LNCAP (cell line): Measurements from ENCODE around the gene PLXNB3.

Source experiments
- TF ChIP-seq, protein P1 (sequence below): fragments of 450-650 bp; IDR thresholded peaks from 2 replicates; pipeline ENCODE4 v1.5.1; 2017; ENCODE audit warnings: mild to moderate bottlenecking

PLXNB3 gene

DNA sequence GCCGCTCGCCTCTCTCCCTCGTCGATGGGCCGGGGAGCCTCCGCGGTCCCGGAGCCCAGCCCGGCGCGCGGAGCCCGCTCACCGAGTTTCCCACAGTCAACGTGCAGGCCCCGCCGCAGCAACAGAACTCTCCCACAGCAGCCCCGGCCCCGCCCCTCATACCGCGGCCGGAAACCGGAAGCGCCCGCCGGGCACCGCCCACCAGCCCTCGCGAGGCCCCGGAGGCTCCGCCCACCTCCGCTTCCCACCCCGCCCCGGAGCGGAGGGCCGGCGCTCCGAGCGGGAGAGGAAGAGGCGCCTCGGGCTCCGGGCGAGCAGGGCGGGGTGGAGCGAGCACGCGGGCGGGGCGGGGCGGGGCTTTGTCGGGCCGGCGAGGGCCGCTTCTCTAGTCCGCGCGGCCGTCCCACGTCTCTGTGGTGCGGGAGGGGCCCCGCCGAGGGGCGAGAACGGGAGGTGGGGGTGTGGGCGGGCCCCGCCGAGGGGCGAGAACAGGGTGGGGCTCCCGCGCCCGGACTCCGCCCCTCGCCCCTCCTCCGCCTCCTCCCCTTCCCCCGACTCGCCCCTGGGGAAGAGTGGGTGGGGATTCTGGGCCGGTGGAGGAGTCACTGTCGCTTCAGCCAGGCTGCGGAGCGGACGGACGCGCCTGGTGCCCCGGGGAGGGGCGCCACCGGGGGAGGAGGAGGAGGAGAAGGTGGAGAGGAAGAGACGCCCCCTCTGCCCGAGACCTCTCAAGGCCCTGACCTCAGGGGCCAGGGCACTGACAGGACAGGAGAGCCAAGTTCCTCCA, 39.6 kb upstream of the PLXNB3 start, which contains the start of the genes ABCD1 and BCAP31:
Gene ABCD1, plus strand, starts transcription at position 605 of the 787 bp plus-strand sequence. CDS start 411 bp downstream, outside the sequence.
Gene BCAP31, minus strand, starts transcription at position 136 of the 787 bp plus-strand sequence. CDS start 1,143 bp downstream, outside the sequence.
- TF ChIP-seq, protein P1, sequence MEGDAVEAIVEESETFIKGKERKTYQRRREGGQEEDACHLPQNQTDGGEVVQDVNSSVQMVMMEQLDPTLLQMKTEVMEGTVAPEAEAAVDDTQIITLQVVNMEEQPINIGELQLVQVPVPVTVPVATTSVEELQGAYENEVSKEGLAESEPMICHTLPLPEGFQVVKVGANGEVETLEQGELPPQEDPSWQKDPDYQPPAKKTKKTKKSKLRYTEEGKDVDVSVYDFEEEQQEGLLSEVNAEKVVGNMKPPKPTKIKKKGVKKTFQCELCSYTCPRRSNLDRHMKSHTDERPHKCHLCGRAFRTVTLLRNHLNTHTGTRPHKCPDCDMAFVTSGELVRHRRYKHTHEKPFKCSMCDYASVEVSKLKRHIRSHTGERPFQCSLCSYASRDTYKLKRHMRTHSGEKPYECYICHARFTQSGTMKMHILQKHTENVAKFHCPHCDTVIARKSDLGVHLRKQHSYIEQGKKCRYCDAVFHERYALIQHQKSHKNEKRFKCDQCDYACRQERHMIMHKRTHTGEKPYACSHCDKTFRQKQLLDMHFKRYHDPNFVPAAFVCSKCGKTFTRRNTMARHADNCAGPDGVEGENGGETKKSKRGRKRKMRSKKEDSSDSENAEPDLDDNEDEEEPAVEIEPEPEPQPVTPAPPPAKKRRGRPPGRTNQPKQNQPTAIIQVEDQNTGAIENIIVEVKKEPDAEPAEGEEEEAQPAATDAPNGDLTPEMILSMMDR: no peak

DNA sequence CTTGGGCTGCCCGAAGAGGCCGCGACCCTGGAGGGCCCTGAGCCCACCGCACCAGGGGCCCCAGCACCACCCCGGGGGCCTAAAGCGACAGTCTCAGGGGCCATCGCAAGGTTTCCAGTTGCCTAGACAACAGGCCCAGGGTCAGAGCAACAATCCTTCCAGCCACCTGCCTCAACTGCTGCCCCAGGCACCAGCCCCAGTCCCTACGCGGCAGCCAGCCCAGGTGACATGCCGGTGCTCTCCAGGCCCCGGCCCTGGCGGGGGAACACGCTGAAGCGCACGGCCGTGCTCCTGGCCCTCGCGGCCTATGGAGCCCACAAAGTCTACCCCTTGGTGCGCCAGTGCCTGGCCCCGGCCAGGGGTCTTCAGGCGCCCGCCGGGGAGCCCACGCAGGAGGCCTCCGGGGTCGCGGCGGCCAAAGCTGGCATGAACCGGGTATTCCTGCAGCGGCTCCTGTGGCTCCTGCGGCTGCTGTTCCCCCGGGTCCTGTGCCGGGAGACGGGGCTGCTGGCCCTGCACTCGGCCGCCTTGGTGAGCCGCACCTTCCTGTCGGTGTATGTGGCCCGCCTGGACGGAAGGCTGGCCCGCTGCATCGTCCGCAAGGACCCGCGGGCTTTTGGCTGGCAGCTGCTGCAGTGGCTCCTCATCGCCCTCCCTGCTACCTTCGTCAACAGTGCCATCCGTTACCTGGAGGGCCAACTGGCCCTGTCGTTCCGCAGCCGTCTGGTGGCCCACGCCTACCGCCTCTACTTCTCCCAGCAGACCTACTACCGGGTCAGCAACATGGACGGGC, 38.8 kb upstream of the PLXNB3 start:
- TF ChIP-seq, protein P1: no peak

DNA sequence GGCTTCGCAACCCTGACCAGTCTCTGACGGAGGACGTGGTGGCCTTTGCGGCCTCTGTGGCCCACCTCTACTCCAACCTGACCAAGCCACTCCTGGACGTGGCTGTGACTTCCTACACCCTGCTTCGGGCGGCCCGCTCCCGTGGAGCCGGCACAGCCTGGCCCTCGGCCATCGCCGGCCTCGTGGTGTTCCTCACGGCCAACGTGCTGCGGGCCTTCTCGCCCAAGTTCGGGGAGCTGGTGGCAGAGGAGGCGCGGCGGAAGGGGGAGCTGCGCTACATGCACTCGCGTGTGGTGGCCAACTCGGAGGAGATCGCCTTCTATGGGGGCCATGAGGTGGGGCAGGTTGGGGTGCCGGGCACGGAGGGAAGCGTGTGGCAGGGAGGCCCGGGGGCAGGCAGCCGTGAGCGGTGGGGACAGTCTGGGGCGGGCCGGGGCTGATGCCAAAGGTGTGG, 38.2 kb upstream of the PLXNB3 start:
- TF ChIP-seq, protein P1: no peak

DNA sequence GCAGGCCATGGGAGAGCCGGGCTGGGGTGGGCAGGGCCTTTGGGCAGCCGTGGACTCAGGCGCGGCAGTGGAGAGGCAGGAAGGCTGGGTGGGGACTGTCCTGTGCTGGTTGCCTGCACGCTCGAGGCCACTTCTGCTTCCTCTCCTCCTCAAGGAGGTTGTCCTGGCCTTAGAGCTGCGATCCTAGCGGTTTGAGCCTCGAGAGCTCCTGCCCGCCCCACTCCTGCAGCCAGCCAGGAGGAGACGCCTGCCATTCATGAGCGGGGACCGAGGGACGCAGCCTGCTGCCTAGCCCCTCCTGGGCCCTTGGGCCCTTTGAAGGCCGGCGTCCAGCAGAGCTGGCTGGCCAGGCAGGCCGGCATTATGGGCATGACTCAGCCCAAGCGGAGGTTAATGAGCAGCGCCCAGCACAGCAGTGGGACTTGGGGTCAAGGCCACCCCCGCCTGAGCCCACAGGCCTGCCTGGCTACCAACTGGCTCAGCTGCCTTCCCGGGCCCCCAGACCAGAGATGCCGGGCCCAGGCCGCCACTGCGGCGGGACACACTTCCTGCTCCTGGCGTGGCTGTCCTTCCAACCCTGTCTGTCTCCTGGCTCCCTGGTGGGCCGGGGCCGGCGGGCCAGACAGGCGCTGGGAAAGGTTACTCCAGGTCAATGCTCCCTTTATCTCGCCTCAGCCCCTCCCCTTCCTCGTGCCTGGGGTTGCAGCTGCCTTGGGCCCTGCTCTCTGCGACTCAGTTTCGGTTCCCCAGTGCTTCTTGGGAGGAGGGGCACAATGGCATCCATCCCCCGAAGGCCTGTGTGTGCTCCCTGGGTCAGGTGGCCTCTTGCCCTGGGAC, 37.5 kb upstream of the PLXNB3 start:
- TF ChIP-seq, protein P1: no peak

- TF ChIP-seq, protein P1: no peak
These were observed 36.7 kb upstream of the PLXNB3 start for GRCh38 chrX:153727123-153727931.

- TF ChIP-seq, protein P1: no peak
These were observed 36.0 kb upstream of the PLXNB3 start for GRCh38 chrX:153728095-153728494.
